Calu3 (cell line): ENCODE data around the gene NAALADL2. TPM values are rescaled to one million over a fixed set of nuclear protein-coding genes. Genes with fewer than 3 reads are reported as not detected.

Experiments
- BruUV-seq: library from RNA; stranded (reverse); fragments of 400-500 nt; replicated peaks from 2 replicates; lab custom pipeline; 2021; lab: Mats Ljungman, UMichigan
- CTCF ChIA-PET: fragments of 300-600 bp; sonication (Branson Sonifier 250); formaldehyde crosslinking; loops from one replicate; lab custom pipeline; 2022; ENCODE audit warnings: antibody characterized with exemption; lab: Charles Lee
- DNase-seq: peaks from one replicate; pipeline ENCODE4 v3.0.0; 2022
- H3K27ac Mint-ChIP-seq: one replicate; pipeline ENCODE4 v1.8.0; 2022; ENCODE audit warnings: mixed read lengths; ENCODE audit not compliant: unreplicated experiment
- H3K27me3 Mint-ChIP-seq: one replicate; pipeline ENCODE4 v1.8.0; 2022; ENCODE audit warnings: mixed read lengths; ENCODE audit not compliant: unreplicated experiment
- H3K36me3 Mint-ChIP-seq: one replicate; pipeline ENCODE4 v1.8.0; 2022; ENCODE audit warnings: mild to moderate bottlenecking, moderate library complexity, mixed read lengths; ENCODE audit not compliant: insufficient read depth, unreplicated experiment
- H3K4me1 Mint-ChIP-seq: one replicate; pipeline ENCODE4 v1.8.0; 2022; ENCODE audit warnings: mild to moderate bottlenecking, low read depth, mixed read lengths; ENCODE audit not compliant: unreplicated experiment
- H3K4me3 Mint-ChIP-seq: one replicate; pipeline ENCODE4 v1.8.0; 2022; ENCODE audit warnings: mild to moderate bottlenecking, low read depth, moderate library complexity, mixed read lengths; ENCODE audit not compliant: unreplicated experiment
- H3K9me3 Mint-ChIP-seq: one replicate; pipeline ENCODE4 v1.8.0; 2022; ENCODE audit warnings: low read depth, mixed read lengths; ENCODE audit not compliant: unreplicated experiment
- CTCF ChIP-seq: fragments of 200-600 bp; IDR thresholded peaks from one replicate; pipeline ENCODE4 v1.8.0; 2022; ENCODE audit warnings: antibody characterized with exemption; ENCODE audit not compliant: unreplicated experiment
- intact Hi-C: fragments of 100-400 bp; cut with micrococcal nuclease; formaldehyde crosslinking; loops from one replicate; pipeline ENCODE4 v1.10.0; 2022; ENCODE audit not compliant: unreplicated experiment
- total RNA-seq: library from RNA; stranded (reverse); gene quantifications from 2 replicates; pipeline ENCODE4 v1.2.3, GENCODE V29; 2022

Gene NAALADL2
- total RNA-seq, 1 experiment from 2014 or later = 36.9 TPM

GRCh38 chr3:175198991-175199783, 340.1 kb downstream of the NAALADL2 start:
- Mint-ChIP-seq H3K9me3 (peaks cover 24% of the 10 kb centered on the region), H3K27ac (no peak overlapping the region), H3K4me3 (no peak overlapping the region), H3K36me3 (no peaks in the 10 kb centered on the region), H3K4me1 (no peaks in the 10 kb centered on the region), H3K27me3 (no peaks in the 10 kb centered on the region)
- TF ChIP-seq CTCF = no peak
- intact Hi-C loops = no loop called here
- CTCF ChIA-PET = interaction anchor here (0.7 kb wide), 1 partner anchor 16 kb away, joined by 3 read pairs; no protein-coding TSS in a partner anchor
- no TSS peak for BruUV-seq
- no peak for DNase-seq

- Mint-ChIP-seq H3K27ac (no peak overlapping the region), H3K4me1 (no peaks in the 10 kb centered on the region), H3K27me3 (no peaks in the 10 kb centered on the region), H3K4me3 (no peak overlapping the region), H3K9me3 (peaks cover 26% of the 10 kb centered on the region), H3K36me3 (no peaks in the 10 kb centered on the region)
- BruUV-seq = no TSS peak
- intact Hi-C loops = no loop called here
- CTCF ChIA-PET = no interaction called here
- DNase-seq = no peak
- no peak for TF ChIP-seq CTCF
These were observed 340.8 kb downstream of the NAALADL2 start for GRCh38 chr3:175199961-175200360.

- no peaks in the 10 kb centered on the region for H3K4me1 Mint-ChIP-seq
- BruUV-seq = no TSS peak
- intact Hi-C loops = no loop called here
- H3K36me3 Mint-ChIP-seq = no peaks in the 10 kb centered on the region
- no peak for TF ChIP-seq CTCF
- H3K27ac Mint-ChIP-seq = peak overlapping the region; percentile 0
- DNase-seq = no peak
- H3K4me3 Mint-ChIP-seq = no peak overlapping the region
- no peaks in the 10 kb centered on the region for H3K27me3 Mint-ChIP-seq
- H3K9me3 Mint-ChIP-seq = peaks cover 21% of the 10 kb centered on the region
- CTCF ChIA-PET = no interaction called here
These were observed 341.4 kb downstream of the NAALADL2 start for GRCh38 chr3:175200391-175201095.

- no peak overlapping the region for H3K4me3 Mint-ChIP-seq
- peaks cover 11% of the 10 kb centered on the region for H3K9me3 Mint-ChIP-seq
- BruUV-seq = no TSS peak
- no peaks in the 10 kb centered on the region for H3K27me3 Mint-ChIP-seq
- CTCF ChIA-PET = no interaction called here
- intact Hi-C loops = no loop called here
- no peak for DNase-seq
- no peaks in the 10 kb centered on the region for H3K36me3 Mint-ChIP-seq
- no peak for TF ChIP-seq CTCF
- H3K27ac Mint-ChIP-seq = no peak overlapping the region
- H3K4me1 Mint-ChIP-seq = peaks cover 24% of the 10 kb centered on the region
These were observed 348.2 kb downstream of the NAALADL2 start for GRCh38 chr3:175207361-175207760.
